WTC11 (cell line): ENCODE results near the gene BCAP29. TPM values are rescaled to one million over a fixed set of nuclear protein-coding genes. Genes with fewer than 3 reads are reported as not detected.

Source experiments
- ATAC-seq: fragments of 200-7000 bp; cut with Tn5 transposase; 2 replicates; pipeline ENCODE4 v1.10.0; 2021; ENCODE audit warnings: mild to moderate bottlenecking, moderate library complexity
- CTCF ChIA-PET: fragments of 300-600 bp; sonication (Branson Sonifier 250); formaldehyde crosslinking; loops from one replicate; lab custom pipeline; 2021; ENCODE audit warnings: antibody characterized with exemption; lab: Charles Lee
- POLR2A ChIA-PET: fragments of 350-600 bp; sonication (Branson Sonifier 250); formaldehyde crosslinking; loops from one replicate; lab custom pipeline; 2021; ENCODE audit warnings: antibody characterized with exemption; lab: Charles Lee
- DNase-seq: peaks from one replicate; pipeline ENCODE4 v3.0.0; 2021; ENCODE audit warnings: low spot score
- H3K27ac Mint-ChIP-seq: 2 replicates; pipeline ENCODE4 v1.8.0; 2021; ENCODE audit warnings: mixed read lengths
- H3K27me3 Mint-ChIP-seq: 2 replicates; pipeline ENCODE4 v1.8.0; 2021; ENCODE audit warnings: low read depth, mild to moderate bottlenecking, moderate library complexity, mixed read lengths
- H3K36me3 Mint-ChIP-seq: 2 replicates; pipeline ENCODE4 v1.8.0; 2021; ENCODE audit warnings: mixed read lengths
- H3K4me1 Mint-ChIP-seq: 2 replicates; pipeline ENCODE4 v1.8.0; 2022; ENCODE audit warnings: mixed read lengths
- H3K4me3 Mint-ChIP-seq: 2 replicates; pipeline ENCODE4 v1.8.0; 2021; ENCODE audit warnings: mild to moderate bottlenecking, moderate library complexity, mixed read lengths
- H3K9me3 Mint-ChIP-seq: 2 replicates; pipeline ENCODE4 v1.8.0; 2021; ENCODE audit warnings: mixed read lengths
- AFF4 ChIP-seq: sonication (generic); formaldehyde crosslinking; IDR thresholded peaks from 2 replicates; pipeline ENCODE4 v1.8.1; 2023; ENCODE audit warnings: mild to moderate bottlenecking, missing genetic modification reagents, borderline replicate concordance
- AR ChIP-seq: fragments of 250-450 bp; sonication (Bioruptor Pico); IDR thresholded peaks from 2 replicates; pipeline ENCODE4 v1.9.0; 2021; ENCODE audit warnings: mild to moderate bottlenecking
- ELF4 ChIP-seq: sonication (generic); formaldehyde crosslinking; IDR thresholded peaks from 2 replicates; pipeline ENCODE4 v1.8.1; 2022; ENCODE audit warnings: low read depth, mild to moderate bottlenecking, moderate library complexity, missing genetic modification reagents
- FOXK1 ChIP-seq: sonication (generic); formaldehyde crosslinking; IDR thresholded peaks from 2 replicates; pipeline ENCODE4 v1.8.0; 2022; ENCODE audit warnings: mild to moderate bottlenecking, moderate library complexity, missing genetic modification reagents
- GABPB1 ChIP-seq: sonication (generic); formaldehyde crosslinking; IDR thresholded peaks from 2 replicates; pipeline ENCODE4 v1.8.1; 2023; ENCODE audit warnings: mild to moderate bottlenecking, missing genetic modification reagents
- HMGA2 ChIP-seq: fragments of 250-450 bp; sonication (Bioruptor Pico); IDR thresholded peaks from 2 replicates; pipeline ENCODE4 v1.4.0; 2021; ENCODE audit warnings: mild to moderate bottlenecking, moderate library complexity
- JAZF1 ChIP-seq: fragments of 250-450 bp; sonication (Bioruptor Pico); IDR thresholded peaks from 2 replicates; pipeline ENCODE4 v1.9.0; 2021; ENCODE audit warnings: moderate library complexity, mild to moderate bottlenecking, inconsistent platforms
- NR3C1 ChIP-seq: sonication (generic); formaldehyde crosslinking; conservative IDR thresholded peaks from 2 replicates; pipeline ENCODE4 v1.8.1; 2023; ENCODE audit warnings: low read depth, mild to moderate bottlenecking, missing genetic modification reagents
- OVOL2 ChIP-seq: fragments of 250-450 bp; sonication (Bioruptor Pico); IDR thresholded peaks from 2 replicates; pipeline ENCODE4 v1.9.0; 2021; ENCODE audit warnings: mild to moderate bottlenecking, borderline replicate concordance
- PREB ChIP-seq: sonication (generic); formaldehyde crosslinking; IDR thresholded peaks from 2 replicates; pipeline ENCODE4 v1.8.1; 2022; ENCODE audit warnings: mild to moderate bottlenecking, missing genetic modification reagents, moderate library complexity, borderline replicate concordance
- PRRX2 ChIP-seq: fragments of 250-450 bp; sonication (Bioruptor Pico); IDR thresholded peaks from 2 replicates; pipeline ENCODE4 v1.8.0; 2021; ENCODE audit warnings: mild to moderate bottlenecking
- SMAD4 ChIP-seq: sonication (generic); formaldehyde crosslinking; IDR thresholded peaks from 2 replicates; pipeline ENCODE4 v1.8.0; 2022; ENCODE audit warnings: mild to moderate bottlenecking, missing genetic modification reagents
- SOX15 ChIP-seq: fragments of 250-450 bp; sonication (Bioruptor Pico); IDR thresholded peaks from 2 replicates; pipeline ENCODE4 v1.9.0; 2021; ENCODE audit warnings: mild to moderate bottlenecking
- TCF7 ChIP-seq: sonication (generic); formaldehyde crosslinking; IDR thresholded peaks from 2 replicates; pipeline ENCODE4 v1.8.0; 2022; ENCODE audit warnings: mild to moderate bottlenecking, low read depth, missing genetic modification reagents, moderate library complexity
- TP53 ChIP-seq: sonication (generic); formaldehyde crosslinking; IDR thresholded peaks from 2 replicates; pipeline ENCODE4 v1.8.1; 2023; ENCODE audit warnings: mild to moderate bottlenecking, missing genetic modification reagents
- ZNF121 ChIP-seq: sonication (generic); formaldehyde crosslinking; IDR thresholded peaks from 2 replicates; pipeline ENCODE4 v1.8.0; 2023; ENCODE audit warnings: missing genetic modification reagents
- total RNA-seq: library from RNA; stranded (reverse); gene quantifications from 3 replicates; pipeline ENCODE4 v1.2.3, GENCODE V29; 2021
- TF ChIP-seq, protein P1 (sequence below): fragments of 200-600 bp; IDR thresholded peaks from 2 replicates; pipeline ENCODE4 v1.8.0; 2022; ENCODE audit warnings: antibody characterized with exemption

The BCAP29 gene
- total RNA-seq, 1 experiment from 2014 or later, result 14.5 TPM

- peaks cover 6% of the 10 kb centered on the region for H3K4me1 Mint-ChIP-seq
- H3K9me3 Mint-ChIP-seq, result peaks cover 11% of the 10 kb centered on the region
- no peak for ATAC-seq
Observed at GRCh38 chr7:107642501-107642900, 62.5 kb downstream of the BCAP29 start.

GRCh38 chr7:107643407-107643806 lies 63.4 kb downstream of the BCAP29 start:
- Mint-ChIP-seq H3K36me3 (no peaks in the 10 kb centered on the region), H3K4me1 (peaks cover 3% of the 10 kb centered on the region), H3K4me3 (no peak overlapping the region)
- POLR2A ChIA-PET, result no interaction called here
- ATAC-seq, result peak; percentile 83
- TF ChIP-seq TCF7 (CRISPR knock-in tag) (no peak), TP53 (CRISPR knock-in tag) (no peak), GABPB1 (CRISPR knock-in tag) (no peak), ELF4 (no peak), PRRX2 (CRISPR knock-in tag) (no peak), HMGA2 (CRISPR knock-in tag) (no peak), NR3C1 (CRISPR knock-in tag) (no peak), ZNF121 (CRISPR knock-in tag) (no peak), SMAD4 (CRISPR knock-in tag) (no peak), SOX15 (CRISPR knock-in tag) (no peak), FOXK1 (CRISPR knock-in tag) (no peak), AFF4 (CRISPR knock-in tag) (no peak), OVOL2 (CRISPR knock-in tag) (no peak)
- TF ChIP-seq, protein P1, sequence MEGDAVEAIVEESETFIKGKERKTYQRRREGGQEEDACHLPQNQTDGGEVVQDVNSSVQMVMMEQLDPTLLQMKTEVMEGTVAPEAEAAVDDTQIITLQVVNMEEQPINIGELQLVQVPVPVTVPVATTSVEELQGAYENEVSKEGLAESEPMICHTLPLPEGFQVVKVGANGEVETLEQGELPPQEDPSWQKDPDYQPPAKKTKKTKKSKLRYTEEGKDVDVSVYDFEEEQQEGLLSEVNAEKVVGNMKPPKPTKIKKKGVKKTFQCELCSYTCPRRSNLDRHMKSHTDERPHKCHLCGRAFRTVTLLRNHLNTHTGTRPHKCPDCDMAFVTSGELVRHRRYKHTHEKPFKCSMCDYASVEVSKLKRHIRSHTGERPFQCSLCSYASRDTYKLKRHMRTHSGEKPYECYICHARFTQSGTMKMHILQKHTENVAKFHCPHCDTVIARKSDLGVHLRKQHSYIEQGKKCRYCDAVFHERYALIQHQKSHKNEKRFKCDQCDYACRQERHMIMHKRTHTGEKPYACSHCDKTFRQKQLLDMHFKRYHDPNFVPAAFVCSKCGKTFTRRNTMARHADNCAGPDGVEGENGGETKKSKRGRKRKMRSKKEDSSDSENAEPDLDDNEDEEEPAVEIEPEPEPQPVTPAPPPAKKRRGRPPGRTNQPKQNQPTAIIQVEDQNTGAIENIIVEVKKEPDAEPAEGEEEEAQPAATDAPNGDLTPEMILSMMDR, result no peak
- TF ChIP-seq, all 79 proteins: peak for 0
- DNase-seq, result no peak
- peaks cover 10% of the 10 kb centered on the region for H3K27me3 Mint-ChIP-seq
- CTCF ChIA-PET, result interaction anchor here (1.2 kb wide), 1 partner anchor 38 kb away, joined by 4 read pairs; no protein-coding TSS in a partner anchor
- H3K27ac Mint-ChIP-seq, result no peak overlapping the region
- peaks cover 6% of the 10 kb centered on the region for H3K9me3 Mint-ChIP-seq

More at GRCh38 chr7:107642501-107642900, 62.5 kb downstream of the BCAP29 start:
- Mint-ChIP-seq H3K4me3 (no peak overlapping the region), H3K27me3 (peaks cover 10% of the 10 kb centered on the region), H3K36me3 (no peaks in the 10 kb centered on the region), H3K27ac (no peak overlapping the region)
- ChIA-PET CTCF (interaction anchor here (1.2 kb wide), 1 partner anchor 39 kb away, joined by 4 read pairs; no protein-coding TSS in a partner anchor), POLR2A (no interaction called here)
- no peak for TF ChIP-seq ZNF121 (CRISPR knock-in tag)
- no peak for TF ChIP-seq AR (CRISPR knock-in tag)
- TF ChIP-seq JAZF1 (CRISPR knock-in tag), result no peak
- TF ChIP-seq PREB, result no peak
- TF ChIP-seq OVOL2 (CRISPR knock-in tag), result no peak
- no peak for DNase-seq
